Activated naive CD8-positive, alpha-beta T cell treated with anti-CD3 and anti-CD28 coated beads for 36 hours (primary cell): Measurements from ENCODE around the gene ANAPC2. TPM values are rescaled to one million over a fixed set of nuclear protein-coding genes. Genes with fewer than 3 reads are reported as not detected.

Experiments used
- DNase-seq: peaks from one replicate; pipeline ENCODE4 v3.0.0; 2021
- H3K27ac Mint-ChIP-seq: one replicate; pipeline ENCODE4 v1.8.0; 2022; ENCODE audit warnings: mild to moderate bottlenecking, moderate library complexity, mixed read lengths
- H3K27me3 Mint-ChIP-seq: one replicate; pipeline ENCODE4 v1.8.0; 2022; ENCODE audit warnings: mild to moderate bottlenecking, mixed read lengths
- H3K36me3 Mint-ChIP-seq: one replicate; pipeline ENCODE4 v1.8.0; 2021; ENCODE audit warnings: mild to moderate bottlenecking, mixed read lengths
- H3K4me1 Mint-ChIP-seq: one replicate; pipeline ENCODE4 v1.8.0; 2021; ENCODE audit warnings: mixed read lengths
- H3K4me3 Mint-ChIP-seq: one replicate; pipeline ENCODE4 v1.8.0; 2022; ENCODE audit warnings: mild to moderate bottlenecking, moderate library complexity, mixed read lengths
- H3K9me3 Mint-ChIP-seq: one replicate; pipeline ENCODE4 v1.8.0; 2022; ENCODE audit warnings: mixed read lengths
- total RNA-seq, 2 experiments: library from RNA; stranded (reverse); gene quantifications; one replicate each; pipeline ENCODE4 v1.2.3, GENCODE V29; 2021

ANAPC2 gene
- total RNA-seq, 2 experiments from 2014 or later = 42.6 to 48.3 TPM

DNA sequence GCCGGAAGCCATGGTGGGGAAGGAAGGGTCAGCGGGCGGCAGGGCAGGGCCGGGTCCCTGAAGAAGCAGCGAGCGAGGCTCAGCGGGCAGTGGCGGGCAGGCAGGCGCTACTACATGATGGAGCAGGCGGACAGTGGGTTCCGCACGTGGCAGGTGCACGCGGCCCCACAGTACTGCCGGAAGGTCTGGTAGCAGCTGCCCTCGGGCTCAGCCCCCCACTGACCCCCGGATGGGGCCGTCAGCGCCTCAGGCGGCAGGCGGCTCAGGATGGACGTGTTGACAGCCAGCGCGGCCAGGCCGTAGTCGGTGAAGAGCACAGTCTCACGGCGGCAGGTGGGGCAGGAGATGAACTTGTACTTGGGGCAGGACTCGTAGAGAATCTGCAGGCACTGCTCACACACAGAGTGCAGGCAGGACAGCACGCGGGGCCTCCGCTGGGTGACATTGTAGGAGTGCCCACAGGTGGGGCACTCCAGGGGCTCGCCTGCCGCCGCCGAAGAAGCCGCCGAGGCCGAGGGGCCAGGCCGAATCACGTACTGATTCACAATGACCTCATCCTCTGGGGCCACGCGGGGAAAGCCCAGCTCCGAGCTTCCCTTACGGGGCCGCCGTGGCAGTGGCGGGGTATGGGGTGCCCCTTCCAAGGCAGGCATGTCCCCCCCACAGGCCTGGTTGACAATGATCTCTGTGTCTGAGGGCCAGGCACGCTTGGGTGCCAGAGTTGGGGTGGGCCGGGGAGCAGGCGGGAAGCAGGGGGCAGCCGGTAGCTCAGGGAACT lies 32.1 kb upstream of the ANAPC2 start:
- Mint-ChIP-seq H3K36me3 (no peaks in the 10 kb centered on the region), H3K27me3 (no peaks in the 10 kb centered on the region), H3K4me1 (peaks cover 4% of the 10 kb centered on the region), H3K4me3 (peak overlapping the region; percentile 37), H3K27ac (no peak overlapping the region), H3K9me3 (no peaks in the 10 kb centered on the region)
- DNase-seq = no peak

DNA sequence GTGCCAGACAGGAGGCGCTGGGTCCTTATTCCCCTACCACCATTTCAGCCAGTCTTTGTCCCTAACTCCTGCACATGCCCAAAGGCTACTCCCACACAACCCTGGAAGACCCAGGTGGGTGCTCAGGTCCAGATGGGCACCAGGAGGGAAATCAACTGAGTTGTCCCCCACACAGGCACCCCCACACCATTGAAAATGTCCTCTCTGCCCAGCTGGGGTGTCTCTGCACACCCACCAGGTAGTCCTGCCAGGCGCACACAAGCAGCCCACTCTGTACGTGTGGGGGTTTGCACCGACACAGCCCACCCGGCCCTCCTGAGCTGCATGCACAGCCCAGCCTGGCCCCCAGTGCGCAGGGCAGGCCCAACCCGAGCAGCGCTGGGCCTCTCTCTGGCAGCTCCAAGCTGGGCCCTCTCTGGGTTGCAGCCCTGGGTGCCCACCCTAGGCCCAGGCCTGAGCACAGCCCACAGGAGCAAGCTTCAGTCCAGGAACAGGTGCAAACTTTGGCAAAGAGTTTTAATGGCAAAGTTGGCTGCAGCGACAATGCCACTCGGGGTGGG lies 31.5 kb upstream of the ANAPC2 start:
- H3K4me3 Mint-ChIP-seq = no peak overlapping the region
- H3K4me1 Mint-ChIP-seq = peaks cover 3% of the 10 kb centered on the region
- DNase-seq = no peak
- no peaks in the 10 kb centered on the region for H3K27me3 Mint-ChIP-seq
- no peak overlapping the region for H3K27ac Mint-ChIP-seq
- H3K9me3 Mint-ChIP-seq = no peaks in the 10 kb centered on the region
- no peaks in the 10 kb centered on the region for H3K36me3 Mint-ChIP-seq

DNA sequence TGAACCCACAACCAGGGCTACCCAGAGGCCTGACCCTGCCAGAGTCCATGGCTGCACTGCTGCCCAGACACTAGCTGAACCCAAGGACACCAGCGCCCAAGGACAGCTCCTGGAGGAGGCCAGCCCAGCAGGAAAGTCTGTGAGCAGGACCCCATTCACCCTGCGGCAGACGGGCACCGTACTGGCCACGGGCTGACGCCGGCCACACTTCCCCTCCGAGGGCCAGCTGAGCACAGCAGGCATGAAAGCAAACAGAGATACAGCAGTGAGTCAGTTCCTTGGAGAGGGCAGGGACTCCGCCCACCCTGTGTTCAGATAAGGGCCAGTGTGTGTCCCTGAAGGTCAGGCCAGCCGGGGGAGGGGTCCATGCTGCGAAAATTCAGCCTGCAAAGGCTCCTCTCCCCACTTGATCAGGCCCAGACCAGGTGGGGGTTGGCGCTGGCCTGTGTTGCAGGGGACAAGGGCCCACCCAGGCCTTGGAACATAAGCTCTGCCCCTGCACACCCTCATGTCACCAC lies 30.5 kb upstream of the ANAPC2 start:
- H3K4me3 Mint-ChIP-seq = no peak overlapping the region
- H3K27ac Mint-ChIP-seq = no peak overlapping the region
- no peaks in the 10 kb centered on the region for H3K27me3 Mint-ChIP-seq
- no peak for DNase-seq
- H3K9me3 Mint-ChIP-seq = no peaks in the 10 kb centered on the region
- H3K36me3 Mint-ChIP-seq = no peaks in the 10 kb centered on the region
- peaks cover 3% of the 10 kb centered on the region for H3K4me1 Mint-ChIP-seq

DNA sequence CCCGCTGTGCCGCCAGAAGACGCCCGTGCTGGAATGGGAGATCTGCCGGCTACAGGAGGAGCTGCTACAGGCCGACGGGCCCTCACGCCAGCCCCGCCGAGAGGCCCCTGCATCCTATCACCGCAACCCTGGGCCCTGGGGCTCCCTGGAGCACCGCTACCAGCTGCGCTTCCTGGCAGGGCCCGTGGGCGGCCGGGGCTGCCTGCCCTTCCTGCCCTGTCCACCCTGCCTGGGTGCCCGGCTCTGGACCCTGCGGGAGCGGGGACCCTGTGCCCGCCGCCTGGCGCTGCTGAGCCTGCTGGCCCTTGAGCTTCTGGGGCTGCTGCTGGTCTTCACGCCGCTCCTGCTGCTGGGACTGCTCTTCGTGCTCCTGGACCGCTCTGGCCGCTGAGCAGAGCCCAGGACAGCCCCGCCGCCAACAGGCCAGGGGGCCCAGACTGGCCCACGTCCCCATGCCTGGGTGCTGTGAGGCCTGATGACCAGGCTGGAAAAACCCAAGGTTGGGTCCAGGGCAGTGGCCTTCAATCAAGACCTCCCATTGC lies 29.9 kb upstream of the ANAPC2 start:
- H3K9me3 Mint-ChIP-seq = no peaks in the 10 kb centered on the region
- H3K27me3 Mint-ChIP-seq = no peaks in the 10 kb centered on the region
- H3K4me1 Mint-ChIP-seq = peaks cover 3% of the 10 kb centered on the region
- no peak overlapping the region for H3K4me3 Mint-ChIP-seq
- no peak overlapping the region for H3K27ac Mint-ChIP-seq
- no peak for DNase-seq
- no peaks in the 10 kb centered on the region for H3K36me3 Mint-ChIP-seq

DNA sequence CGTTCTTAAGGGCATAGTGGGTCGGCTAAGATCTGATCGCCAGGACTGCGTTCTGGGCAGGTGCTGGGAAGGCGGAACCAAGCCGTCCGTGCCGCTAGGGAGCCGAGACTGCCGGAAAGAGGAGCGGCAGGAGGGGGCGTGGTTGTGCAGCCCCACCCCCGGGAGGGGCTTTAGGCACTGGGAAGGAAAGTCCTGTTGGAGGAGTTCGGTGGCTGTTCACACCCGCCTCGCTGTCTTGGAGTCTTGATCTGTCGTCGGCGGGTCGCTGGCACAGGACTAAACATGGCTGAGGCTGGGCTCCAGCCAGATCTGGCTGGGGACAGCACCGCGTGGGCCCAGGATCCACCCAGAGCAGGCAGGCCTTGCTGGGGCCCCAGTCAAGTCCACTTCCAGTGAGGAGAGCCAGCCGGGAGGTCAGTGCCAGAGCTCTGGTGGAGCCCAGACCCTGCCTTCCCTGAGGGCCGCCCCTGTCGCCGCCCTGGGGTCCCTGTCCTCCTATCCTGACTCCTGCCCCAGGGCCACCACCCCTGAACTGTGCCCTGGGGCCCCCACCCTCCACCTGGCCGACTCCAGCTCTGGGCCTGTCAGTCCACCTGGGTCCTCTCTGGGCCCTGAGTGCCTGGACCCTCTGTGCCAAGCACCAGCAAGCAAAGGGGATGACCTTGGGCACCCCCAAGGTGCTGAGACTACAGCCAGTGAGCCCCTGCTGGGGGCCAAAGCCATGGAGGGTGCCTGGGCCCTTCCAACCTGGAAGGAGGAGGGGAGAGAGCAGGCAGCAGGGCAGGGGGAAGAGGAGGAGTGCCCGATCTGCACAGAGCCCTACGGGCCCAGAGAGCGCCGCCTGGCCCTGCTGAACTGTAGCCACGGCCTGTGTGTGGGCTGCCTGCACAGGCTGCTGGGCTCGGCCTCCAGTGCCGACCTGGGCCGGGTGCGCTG lies 29.2 kb upstream of the ANAPC2 start:
- no peaks in the 10 kb centered on the region for H3K9me3 Mint-ChIP-seq
- no peaks in the 10 kb centered on the region for H3K4me1 Mint-ChIP-seq
- no peak for DNase-seq
- no peak overlapping the region for H3K4me3 Mint-ChIP-seq
- peaks cover 4% of the 10 kb centered on the region for H3K36me3 Mint-ChIP-seq
- no peak overlapping the region for H3K27ac Mint-ChIP-seq
- no peaks in the 10 kb centered on the region for H3K27me3 Mint-ChIP-seq

DNA sequence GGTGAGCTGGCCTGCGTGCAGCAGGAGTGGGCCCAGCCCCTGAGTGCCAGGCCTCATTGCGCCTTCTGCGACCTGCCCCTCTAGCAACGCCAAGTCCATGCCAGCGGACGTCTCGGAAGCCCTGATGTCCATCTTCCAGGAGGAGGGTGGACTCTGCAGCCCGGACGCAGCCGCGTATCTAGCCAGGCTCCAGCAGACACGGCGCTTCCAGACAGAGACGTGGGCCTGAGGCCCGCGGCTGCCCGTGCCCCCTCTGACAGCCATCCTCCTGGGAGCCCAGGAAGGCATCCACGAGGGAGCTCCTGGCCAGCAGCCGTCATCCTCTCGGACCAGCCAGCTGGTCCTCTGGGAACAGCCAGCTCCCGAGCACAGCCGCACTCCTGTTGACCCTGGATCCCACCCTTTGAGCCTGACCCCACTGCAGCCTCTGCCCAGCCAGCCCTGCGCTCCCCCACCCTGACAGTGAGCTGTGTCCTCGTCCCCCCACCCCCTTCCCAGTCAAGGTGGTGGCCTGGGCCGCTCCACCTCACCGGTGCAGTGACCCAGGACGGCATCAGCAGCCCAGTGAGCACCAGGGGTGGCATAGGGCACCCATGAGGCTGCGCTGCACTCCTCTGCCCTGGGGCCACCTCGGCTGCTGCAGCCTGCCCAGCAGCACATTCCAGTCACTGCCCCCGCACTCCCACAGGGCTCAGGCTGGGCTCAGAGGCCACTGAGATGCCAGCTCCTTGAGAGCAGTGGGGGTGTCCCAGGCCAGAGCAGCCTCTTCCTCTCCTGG lies 28.0 kb upstream of the ANAPC2 start:
- Mint-ChIP-seq H3K4me1 (no peaks in the 10 kb centered on the region), H3K27ac (no peak overlapping the region), H3K9me3 (no peaks in the 10 kb centered on the region), H3K4me3 (no peak overlapping the region), H3K36me3 (peaks cover 4% of the 10 kb centered on the region), H3K27me3 (no peaks in the 10 kb centered on the region)
- no peak for DNase-seq

DNA sequence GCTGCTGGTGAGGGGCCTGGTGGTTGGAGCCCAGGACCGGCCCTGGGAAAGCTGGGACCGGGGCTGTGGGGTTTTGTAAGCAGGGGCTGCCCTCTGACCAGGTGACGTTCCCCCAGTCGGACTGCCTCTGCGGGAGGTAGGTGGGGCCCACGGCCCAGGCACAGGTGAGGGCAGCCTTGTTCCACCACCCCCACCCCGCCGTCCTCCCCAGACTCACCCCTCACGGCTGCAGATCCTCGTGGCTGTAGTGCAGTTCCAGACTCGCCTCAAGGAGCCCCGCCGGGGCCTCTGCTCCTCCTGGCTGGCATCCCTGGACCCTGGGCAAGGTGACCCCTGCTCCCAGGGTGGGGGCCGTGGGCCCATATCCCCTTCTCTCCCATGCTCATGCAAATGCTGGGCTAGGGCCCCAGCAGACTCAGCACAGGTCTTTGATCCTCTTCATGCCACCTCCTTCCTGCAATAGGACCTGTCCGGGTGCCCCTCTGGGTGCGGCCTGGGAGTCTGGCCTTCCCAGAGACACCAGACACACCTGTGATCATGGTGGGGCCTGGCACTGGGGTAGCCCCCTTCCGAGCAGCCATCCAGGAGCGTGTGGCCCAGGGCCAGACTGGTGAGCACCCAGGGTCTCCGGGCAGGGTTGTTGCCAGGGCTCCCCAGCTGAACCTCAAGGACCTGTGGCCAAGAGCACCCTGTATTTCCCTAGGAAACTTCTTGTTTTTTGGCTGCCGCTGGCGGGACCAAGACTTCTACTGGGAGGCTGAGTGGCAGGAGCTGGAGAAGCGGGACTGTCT lies 27.0 kb upstream of the ANAPC2 start:
- H3K27me3 Mint-ChIP-seq = no peaks in the 10 kb centered on the region
- H3K4me1 Mint-ChIP-seq = peaks cover 2% of the 10 kb centered on the region
- H3K36me3 Mint-ChIP-seq = peaks cover 9% of the 10 kb centered on the region
- no peaks in the 10 kb centered on the region for H3K9me3 Mint-ChIP-seq
- no peak for DNase-seq
- H3K4me3 Mint-ChIP-seq = no peak overlapping the region
- H3K27ac Mint-ChIP-seq = no peak overlapping the region

DNA sequence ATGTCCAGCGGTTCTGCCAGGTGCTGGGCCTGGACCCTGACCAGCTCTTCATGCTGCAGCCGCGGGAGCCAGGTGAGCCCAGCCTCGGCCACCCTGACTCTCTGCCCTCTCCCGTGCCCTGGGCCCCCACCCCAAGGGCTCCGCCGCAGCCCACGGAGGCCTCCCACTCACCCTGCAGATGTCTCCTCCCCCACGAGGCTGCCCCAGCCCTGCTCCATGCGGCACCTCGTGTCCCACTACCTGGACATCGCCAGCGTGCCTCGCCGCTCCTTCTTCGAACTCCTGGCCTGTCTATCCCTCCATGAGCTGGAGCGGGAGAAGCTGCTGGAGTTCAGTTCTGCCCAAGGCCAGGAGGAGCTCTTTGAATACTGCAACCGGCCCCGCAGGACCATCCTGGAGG lies 26.3 kb upstream of the ANAPC2 start:
- no peak for DNase-seq
- Mint-ChIP-seq H3K4me3 (no peak overlapping the region), H3K4me1 (peaks cover 2% of the 10 kb centered on the region), H3K9me3 (no peaks in the 10 kb centered on the region), H3K36me3 (peaks cover 12% of the 10 kb centered on the region), H3K27me3 (no peaks in the 10 kb centered on the region), H3K27ac (no peak overlapping the region)

DNA sequence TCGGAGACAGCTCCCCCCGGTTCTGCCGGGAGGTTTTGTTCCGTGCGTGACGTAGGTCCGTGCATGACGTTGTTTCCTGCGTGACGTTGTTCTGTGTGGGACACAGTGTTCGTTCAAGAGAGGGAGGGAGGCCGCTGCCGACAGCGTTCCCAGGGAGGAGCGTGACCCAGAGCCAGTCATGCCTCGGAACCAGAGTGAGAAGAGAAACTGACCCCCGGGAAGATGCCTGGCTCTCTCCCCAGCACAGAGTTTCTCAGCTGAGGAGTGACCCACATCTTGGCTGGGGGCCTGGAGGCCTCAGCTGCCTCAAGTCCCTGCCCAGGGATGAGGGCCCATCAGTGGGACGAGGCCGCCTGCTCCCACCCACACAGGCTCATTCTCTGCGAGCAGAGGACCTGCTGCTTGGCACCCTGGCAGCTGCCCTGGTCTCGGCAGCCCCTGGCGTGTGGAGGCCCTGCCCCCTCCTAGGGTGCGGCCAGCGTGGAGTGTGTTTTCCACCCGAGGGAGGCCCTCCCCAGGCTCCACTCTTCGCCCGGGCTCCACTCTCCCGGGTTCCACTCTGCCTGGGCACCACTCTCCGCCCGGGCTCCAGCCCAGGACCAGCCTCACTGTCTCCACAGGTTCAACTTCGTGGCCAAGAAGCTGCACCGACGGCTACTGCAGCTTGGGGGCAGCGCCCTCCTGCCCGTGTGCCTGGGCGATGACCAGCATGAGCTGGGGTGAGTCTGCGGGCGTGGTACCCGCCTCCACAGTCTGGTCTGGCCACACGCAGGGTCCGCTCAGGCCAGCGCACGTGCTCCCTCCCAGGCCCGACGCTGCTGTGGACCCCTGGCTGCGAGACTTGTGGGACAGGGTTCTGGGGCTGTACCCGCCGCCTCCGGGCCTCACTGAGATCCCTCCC lies 25.1 kb upstream of the ANAPC2 start:
- Mint-ChIP-seq H3K36me3 (peaks cover 18% of the 10 kb centered on the region), H3K27me3 (no peaks in the 10 kb centered on the region), H3K9me3 (no peaks in the 10 kb centered on the region), H3K4me1 (peaks cover 5% of the 10 kb centered on the region), H3K4me3 (no peak overlapping the region), H3K27ac (no peak overlapping the region)
- DNase-seq = no peak

DNA sequence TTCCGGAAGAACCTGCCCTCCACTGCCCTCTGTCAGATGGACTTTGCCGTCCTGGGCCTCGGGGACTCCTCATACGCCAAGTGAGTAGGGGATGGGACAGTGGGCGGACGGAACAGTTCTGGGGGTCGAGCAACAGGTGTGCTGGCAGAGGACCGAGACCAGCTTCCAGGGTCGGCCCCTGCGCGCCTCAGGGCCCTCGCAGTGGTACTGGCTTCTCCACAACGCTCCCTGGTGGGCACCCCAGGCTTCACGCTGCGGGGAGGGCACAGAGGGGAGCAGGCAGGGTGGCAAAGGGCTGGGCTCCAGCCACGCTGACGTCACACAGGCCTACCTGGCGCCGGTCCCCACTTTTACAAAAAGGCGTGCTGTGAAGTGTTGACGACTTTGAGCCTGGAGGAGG lies 24.2 kb upstream of the ANAPC2 start:
- Mint-ChIP-seq H3K36me3 (peaks cover 20% of the 10 kb centered on the region), H3K27me3 (no peaks in the 10 kb centered on the region), H3K4me1 (peaks cover 6% of the 10 kb centered on the region), H3K9me3 (no peaks in the 10 kb centered on the region), H3K27ac (no peak overlapping the region), H3K4me3 (no peak overlapping the region)
- DNase-seq = no peak

DNA sequence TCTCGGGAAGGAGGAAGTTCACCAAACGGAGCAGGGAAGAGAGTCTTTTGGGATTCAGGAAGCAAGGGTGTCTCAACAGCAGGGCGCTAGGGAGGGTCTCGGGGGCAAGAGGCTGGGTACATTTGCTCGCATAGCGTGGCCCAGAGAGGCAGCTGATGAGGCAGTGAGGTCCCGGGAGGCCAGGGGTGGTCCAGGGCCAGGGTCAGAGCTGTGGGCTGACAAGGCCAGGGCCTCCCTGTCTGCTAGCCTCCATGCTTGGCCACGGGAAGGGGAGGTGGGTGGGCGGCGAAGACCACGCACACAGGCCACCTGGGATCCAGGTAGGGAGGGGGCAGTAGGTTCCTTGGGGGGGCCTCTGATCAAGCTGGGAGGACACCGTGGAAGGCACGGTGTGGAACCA lies 23.2 kb upstream of the ANAPC2 start:
- no peak overlapping the region for H3K4me3 Mint-ChIP-seq
- H3K27me3 Mint-ChIP-seq = no peaks in the 10 kb centered on the region
- no peak overlapping the region for H3K27ac Mint-ChIP-seq

DNA sequence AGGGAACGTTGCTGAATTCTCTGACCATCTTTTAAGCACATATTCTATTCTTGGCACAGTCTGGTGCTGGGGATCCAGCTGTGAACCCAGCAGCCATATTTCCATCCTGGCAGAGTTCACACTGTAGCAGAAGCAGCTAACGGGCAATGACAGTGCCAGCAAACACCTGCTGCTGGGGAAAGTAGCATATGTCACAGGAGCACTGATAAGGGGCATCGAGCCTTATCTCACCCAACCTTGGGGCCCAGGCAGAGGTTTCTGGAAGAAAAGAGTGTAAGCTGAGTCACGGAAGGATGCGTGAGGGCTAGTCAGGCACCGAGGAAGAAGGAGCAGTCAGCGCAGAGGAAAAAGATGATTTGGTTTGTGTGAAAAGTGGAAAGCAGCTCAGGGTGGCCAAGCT lies 18.2 kb upstream of the ANAPC2 start:
- peak overlapping the region; percentile 88 for H3K27ac Mint-ChIP-seq
- no peak for DNase-seq
- peaks cover 42% of the 10 kb centered on the region for H3K4me1 Mint-ChIP-seq
- H3K27me3 Mint-ChIP-seq = no peaks in the 10 kb centered on the region
- H3K36me3 Mint-ChIP-seq = peaks cover 27% of the 10 kb centered on the region
- H3K9me3 Mint-ChIP-seq = no peaks in the 10 kb centered on the region
- H3K4me3 Mint-ChIP-seq = peak overlapping the region; percentile 95

More for the DNA sequence above, 23.2 kb upstream of the ANAPC2 start:
- Mint-ChIP-seq H3K9me3 (no peaks in the 10 kb centered on the region), H3K4me1 (peaks cover 14% of the 10 kb centered on the region), H3K36me3 (peaks cover 24% of the 10 kb centered on the region)
- no peak for DNase-seq
